Muscle of arm (tissue), 12 donors: Measurements from ENCODE around the gene ZNF747. TPM values are rescaled to one million over a fixed set of nuclear protein-coding genes. Genes with fewer than 3 reads are reported as not detected.

ENCODE experiments used
- DNase-seq: peaks from one replicate; pipeline ENCODE4 v3.0.0-alpha.2; 2013
- polyA plus RNA-seq, 12 donors: library from polyadenylated mRNA; unstranded; fragments of 120-200 nt; gene quantifications; one replicate each; pipeline ENCODE4 v1.2.1, GENCODE V29; 2013; ENCODE audit not compliant: insufficient read length in 12 of 12

ZNF747 gene
- polyA plus RNA-seq, 12 donors, result 5.6 to 7.8 (median 6.5) TPM; not detected in 1

GRCh38 chr16:30519120-30520049, 15.3 kb downstream of the ZNF747 start:
- DNase-seq, result no peak

GRCh38 chr16:30518552-30518951, 16.1 kb downstream of the ZNF747 start:
- no peak for DNase-seq

- no peak for DNase-seq
Measured at GRCh38 chr16:30515275-30515674, 19.4 kb downstream of the ZNF747 start.

- DNase-seq, result no peak
Measured at GRCh38 chr16:30511509-30511908, 23.1 kb downstream of the ZNF747 start.

DNA sequence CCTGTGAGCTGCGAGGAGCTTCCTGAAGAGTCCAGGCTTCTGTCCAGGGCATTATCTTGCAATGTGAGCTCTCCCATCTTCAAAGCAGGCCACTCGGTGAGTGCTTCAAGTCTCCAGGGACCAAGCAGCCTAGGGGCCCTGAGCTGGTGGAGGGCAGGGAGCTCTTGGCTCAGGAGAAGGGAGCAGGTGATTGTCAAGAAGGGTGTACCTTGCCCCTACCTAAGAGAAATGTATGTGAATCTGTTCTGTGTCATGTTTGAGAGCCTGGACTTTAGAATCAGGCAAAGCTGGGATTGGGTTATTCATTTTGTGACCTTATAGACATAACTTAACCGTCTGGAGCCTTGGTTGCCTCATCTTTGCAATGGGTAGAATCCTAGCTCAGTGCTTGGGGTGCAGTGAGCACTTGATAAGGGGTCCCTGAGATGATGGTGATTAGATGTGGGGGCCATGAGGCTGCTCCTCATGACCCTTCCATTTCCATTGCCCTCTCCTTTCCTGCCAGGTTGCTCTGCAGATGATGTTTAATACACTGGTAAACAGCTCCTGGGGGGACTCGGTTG, 24.2 kb downstream of the ZNF747 start:
- no peak for DNase-seq

DNA sequence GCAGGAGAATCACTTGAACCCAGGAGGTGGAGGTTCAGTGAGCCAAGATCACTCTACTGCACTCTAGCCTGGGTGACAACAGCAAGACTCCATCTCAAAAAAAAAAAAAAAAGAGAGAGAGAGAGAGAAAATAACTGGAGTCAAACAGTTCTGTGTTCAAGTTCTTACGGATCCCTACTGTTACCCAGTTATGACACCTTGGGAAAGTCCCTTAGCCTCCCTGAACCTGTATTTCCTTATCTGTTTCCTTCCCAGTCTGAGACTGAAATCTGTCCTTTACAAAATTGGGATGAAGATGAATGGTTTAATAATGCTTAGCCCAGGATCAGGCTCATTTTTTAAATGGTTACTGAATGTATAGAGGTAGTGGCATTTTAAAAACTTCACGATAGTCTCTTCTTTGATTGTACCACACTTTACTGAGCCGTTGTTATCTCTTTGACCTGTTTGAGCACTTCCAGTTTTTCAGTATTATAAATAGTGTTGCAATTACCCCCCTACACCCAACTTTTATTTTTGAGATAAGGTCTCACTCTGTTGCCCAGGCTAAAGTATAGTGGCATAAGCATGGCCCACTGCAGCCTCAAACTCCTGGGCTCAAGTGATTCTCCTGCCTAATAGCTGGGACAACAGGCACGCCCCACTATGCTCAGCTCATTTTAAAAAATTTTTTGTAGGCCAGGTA, 25.4 kb downstream of the ZNF747 start:
- no peak for DNase-seq

DNA sequence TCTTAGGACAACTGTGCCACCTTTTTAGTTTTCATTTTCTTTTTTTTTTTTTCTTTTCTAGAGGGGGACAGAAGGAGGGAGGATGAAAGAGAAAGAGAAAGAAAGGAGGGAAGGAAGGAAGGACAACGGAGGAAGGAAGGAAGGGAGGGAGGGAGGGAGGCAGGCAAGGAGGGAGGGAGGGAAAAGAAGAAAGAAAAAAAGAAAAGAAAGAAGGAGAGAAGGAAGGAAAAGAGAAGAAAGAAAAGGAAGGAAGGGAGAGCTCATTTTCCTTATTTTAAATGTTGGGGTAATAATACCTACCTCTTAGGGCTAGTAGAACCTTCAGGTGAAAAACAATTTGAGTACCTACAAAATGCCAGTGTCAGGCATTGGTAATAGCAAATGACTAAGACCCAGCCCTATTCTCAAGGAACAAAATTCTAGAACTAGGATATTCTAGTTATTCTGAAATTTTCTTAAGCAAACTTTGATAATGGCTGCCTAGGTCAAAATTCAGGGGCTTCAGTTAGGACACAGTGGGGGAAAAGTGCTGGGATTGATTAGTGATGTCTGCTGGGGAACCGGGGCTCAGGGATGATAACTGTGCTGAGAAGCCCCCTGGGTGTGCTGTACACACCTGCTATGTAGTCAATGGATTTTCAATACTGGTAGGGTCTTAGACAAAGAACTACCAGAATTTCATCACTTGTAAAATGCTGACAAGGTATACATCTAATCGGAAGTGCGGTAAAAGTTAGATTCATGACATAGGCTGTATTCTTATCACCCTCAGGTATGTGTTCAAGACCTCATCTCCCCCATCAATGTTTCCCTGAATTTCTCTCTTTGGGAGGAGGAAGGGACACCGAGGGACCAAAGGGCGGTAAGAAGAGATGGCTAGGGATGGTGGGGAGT, 31.0 kb downstream of the ZNF747 start:
- no peak for DNase-seq

DNA sequence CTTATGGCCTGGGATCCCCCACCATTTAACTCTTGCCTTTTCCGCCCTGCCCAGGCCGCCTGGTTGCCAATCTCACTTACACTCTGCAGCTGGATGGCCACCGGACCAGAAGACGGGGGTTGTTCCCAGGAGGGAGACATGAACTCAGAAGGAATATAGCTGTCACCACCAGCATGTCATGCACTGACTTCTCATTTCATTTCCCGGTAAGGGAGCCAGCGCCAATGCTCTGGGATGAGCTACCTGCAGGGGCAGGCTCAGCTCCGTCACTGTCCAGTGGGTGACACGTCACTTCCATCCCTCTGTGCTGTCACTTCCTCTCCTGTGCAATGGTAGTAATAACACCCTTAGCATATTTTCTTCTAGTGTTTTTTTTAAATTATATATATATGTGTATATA, 35.4 kb downstream of the ZNF747 start:
- DNase-seq, result no peak

DNA sequence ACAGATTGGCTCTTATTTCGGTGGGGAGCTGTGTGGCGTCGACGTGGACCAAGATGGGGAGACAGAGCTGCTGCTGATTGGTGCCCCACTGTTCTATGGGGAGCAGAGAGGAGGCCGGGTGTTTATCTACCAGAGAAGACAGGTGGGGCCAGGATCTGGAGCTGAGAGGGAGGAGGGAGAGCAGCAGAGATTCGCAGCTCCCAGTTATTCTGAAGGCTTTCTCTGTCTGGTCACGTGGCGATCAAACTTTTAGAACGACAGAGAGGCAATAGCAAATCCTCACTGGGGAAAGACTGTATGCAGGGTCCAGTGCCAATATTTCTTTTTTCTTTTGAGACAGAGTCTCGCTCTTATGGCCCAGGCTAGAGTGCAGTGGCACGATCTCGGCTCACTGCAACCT, 39.9 kb downstream of the ZNF747 start:
- DNase-seq, result no peak

DNA sequence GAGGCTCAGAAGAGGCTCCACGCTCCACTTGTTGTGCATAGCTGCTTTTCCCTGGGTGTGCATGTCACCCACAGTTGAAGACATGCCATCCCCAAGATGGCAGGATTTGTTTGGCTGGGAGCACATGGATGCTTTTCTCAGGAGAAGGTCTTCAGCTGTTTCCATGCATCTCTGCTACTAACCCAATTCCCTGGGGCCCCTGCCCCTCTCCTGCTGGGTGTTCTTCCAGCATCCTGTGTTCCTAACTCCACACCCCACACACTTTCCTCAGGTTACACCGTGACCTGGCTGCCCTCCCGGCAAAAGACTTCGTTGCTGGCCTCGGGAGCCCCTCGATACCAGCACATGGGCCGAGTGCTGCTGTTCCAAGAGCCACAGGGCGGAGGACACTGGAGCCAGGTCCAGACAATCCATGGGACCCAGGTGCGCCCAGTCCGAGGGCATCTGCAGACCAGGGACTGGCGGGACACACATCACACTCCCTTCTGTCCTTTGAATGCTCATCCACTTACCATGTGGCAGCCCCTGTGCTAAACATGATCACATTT, 40.6 kb downstream of the ZNF747 start:
- DNase-seq, result no peak

DNA sequence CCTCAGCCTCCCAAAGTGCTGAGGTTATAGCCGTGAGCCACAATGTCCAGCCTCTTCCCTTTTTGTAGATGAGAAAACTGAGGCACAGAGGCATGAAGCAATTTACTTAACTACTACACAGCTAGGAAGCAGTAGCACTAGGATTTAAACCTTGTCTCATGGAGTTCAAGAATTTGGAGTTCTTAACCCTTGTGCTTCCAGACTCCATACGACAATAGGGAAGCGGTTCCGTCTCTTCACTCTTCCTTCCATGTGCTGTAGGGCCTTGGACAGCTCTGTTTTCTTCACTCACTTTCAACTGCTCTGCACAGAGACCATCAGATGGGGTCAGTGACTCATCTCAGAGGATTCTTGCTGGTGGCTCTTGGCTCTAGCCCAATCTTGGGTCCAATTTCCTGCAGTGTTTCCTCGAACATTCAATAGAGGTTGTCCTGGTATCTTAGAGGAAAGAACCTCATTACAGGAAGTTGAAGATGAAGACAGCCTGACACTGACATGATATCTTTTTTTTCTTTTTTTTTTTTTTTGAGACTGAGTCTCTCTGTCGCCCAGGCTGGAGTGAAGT, 42.8 kb downstream of the ZNF747 start:
- peak; percentile 8 for DNase-seq

DNA sequence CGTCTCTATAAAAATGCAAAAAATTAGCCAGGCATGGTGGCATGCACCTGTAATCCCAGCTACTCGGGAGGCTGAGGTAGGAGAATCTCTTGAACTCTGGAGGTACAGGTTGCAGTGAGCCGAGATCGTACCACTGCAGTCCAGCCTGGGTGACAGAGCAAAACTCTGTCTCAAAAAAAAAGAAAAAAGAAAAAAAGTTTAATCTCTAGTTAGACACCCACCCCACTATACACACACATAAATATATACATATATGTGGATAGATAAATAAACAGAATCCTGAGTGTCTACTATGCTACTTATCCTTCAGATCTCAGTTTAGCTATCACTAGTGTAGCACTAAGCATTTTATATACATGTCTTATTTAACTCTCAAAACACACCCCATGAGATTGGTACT, 43.4 kb downstream of the ZNF747 start:
- DNase-seq, result no peak

GRCh38 chr16:30490210-30490609, 44.4 kb downstream of the ZNF747 start:
- DNase-seq, result no peak

GRCh38 chr16:30488764-30489605, 45.7 kb downstream of the ZNF747 start:
- DNase-seq, result no peak

- no peak for DNase-seq
Measured at GRCh38 chr16:30485818-30486436, 48.7 kb downstream of the ZNF747 start.

GRCh38 chr16:30484887-30485286, 49.8 kb downstream of the ZNF747 start:
- DNase-seq, result no peak

DNA sequence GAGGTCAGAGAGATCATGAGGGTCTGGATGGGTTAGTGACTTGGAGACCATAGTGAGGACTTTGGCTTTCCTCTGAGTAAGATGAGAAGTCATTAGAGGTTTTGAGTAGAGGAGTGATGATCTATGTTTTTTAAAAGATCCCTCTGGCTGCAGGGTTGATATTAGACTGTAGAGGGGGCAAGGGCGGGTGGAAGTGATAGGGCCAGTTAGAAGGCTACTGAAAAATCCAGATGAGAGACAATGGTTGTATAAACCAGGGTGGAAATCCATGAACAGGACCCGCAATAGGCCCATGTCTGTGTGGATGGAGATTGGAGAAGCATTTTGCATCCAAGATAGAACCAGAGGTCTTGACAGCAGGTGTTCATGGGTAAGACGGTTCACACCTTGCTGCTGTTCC, 52.3 kb downstream of the ZNF747 start:
- no peak for DNase-seq

DNA sequence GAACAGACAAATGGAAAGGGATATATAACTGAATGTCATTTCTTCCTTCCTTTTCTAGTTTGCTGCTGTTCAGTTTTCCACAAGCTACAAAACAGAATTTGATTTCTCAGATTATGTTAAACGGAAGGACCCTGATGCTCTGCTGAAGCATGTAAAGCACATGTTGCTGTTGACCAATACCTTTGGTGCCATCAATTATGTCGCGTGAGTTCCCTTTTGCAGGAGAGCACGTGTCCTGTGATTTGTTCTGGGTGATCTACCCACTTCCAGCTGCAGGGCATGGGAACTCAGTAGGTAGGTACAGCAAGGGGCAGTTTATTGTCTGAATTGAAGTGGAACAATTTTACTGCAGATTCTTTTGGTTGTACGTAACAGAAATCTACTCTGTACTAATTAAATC, 53.3 kb downstream of the ZNF747 start:
- no peak for DNase-seq
